Osteocyte (in vitro differentiated cells): ENCODE measurements around the gene CSKMT. TPM values are rescaled to one million over a fixed set of nuclear protein-coding genes. Genes with fewer than 3 reads are reported as not detected.
"Not testable (repeated sequence)": the region's sequence is repeated elsewhere in the genome, so short reads cannot be mapped to it uniquely, and the experiment has no call there.

Experiments
- DNase-seq: peaks from one replicate; pipeline ENCODE4 v3.0.0; 2021; ENCODE audit warnings: mixed read lengths; ENCODE audit not compliant: unreplicated experiment; ENCODE audit errors: extremely low spot score
- H3K27ac Mint-ChIP-seq: one replicate; pipeline ENCODE4 v1.8.0; 2021; ENCODE audit warnings: mild to moderate bottlenecking, mixed read lengths; ENCODE audit not compliant: unreplicated experiment
- H3K27me3 Mint-ChIP-seq: one replicate; pipeline ENCODE4 v1.8.0; 2021; ENCODE audit warnings: mixed read lengths; ENCODE audit not compliant: unreplicated experiment
- H3K36me3 Mint-ChIP-seq: one replicate; pipeline ENCODE4 v1.8.0; 2021; ENCODE audit warnings: mixed read lengths; ENCODE audit not compliant: unreplicated experiment
- H3K4me1 Mint-ChIP-seq: one replicate; pipeline ENCODE4 v1.8.0; 2021; ENCODE audit warnings: mixed read lengths; ENCODE audit not compliant: unreplicated experiment
- H3K4me3 Mint-ChIP-seq: one replicate; pipeline ENCODE4 v1.8.0; 2021; ENCODE audit warnings: mild to moderate bottlenecking, moderate library complexity, mixed read lengths; ENCODE audit not compliant: unreplicated experiment
- H3K9me3 Mint-ChIP-seq: one replicate; pipeline ENCODE4 v1.8.0; 2021; ENCODE audit warnings: mixed read lengths; ENCODE audit not compliant: unreplicated experiment
- CTCF ChIP-seq: fragments of 200-600 bp; sonication (generic); IDR thresholded peaks from 2 replicates; pipeline ENCODE4 v1.5.0; 2021; ENCODE audit warnings: antibody characterized with exemption, mild to moderate bottlenecking, moderate library complexity
- long read RNA-seq: library from polyadenylated mRNA; unstranded; transcript quantifications from one replicate; pipeline ENCODE4 v2.0.0, GENCODE V29; 2021
- total RNA-seq: library from RNA; stranded (reverse); gene quantifications from 2 replicates; pipeline ENCODE4 v1.2.1, GENCODE V29; 2021

The CSKMT gene
- total RNA-seq: 19.4 and 27.3 TPM in 2 replicates
- long read RNA-seq, transcript CSKMT-202 (2 exons, 2,870 nt): major isoform, 11 of 22 reads
- long read RNA-seq, partial matches to known transcripts: 3 of 22 reads
- long read RNA-seq, other reads (novel, unspliced or antisense): 4 of 22 reads

GRCh38 chr11:62665075-62665598, at the start of gene CSKMT, which contains the start of gene C11orf98:
TSS of gene CSKMT (plus strand) at chr11:62665312. CDS start at chr11:62665880, 568 bp downstream.
TSS of gene C11orf98 (minus strand) at chr11:62665210. CDS start at chr11:62665169, 41 bp downstream.
- Mint-ChIP-seq H3K27me3 (no peaks in the 10 kb centered on the region), H3K9me3 (no peaks in the 10 kb centered on the region), H3K27ac (peak within 1 kb of the TSS; percentile 96), H3K36me3 (peaks cover 10% of the 10 kb centered on the region), H3K4me3 (peak within 1 kb of the TSS; percentile 91), H3K4me1 (peaks cover 29% of the 10 kb centered on the region)
- TF ChIP-seq CTCF: no peak
- peak; percentile 98 for DNase-seq

- no peak overlapping the region for H3K4me3 Mint-ChIP-seq
- H3K4me1 Mint-ChIP-seq: peaks cover 17% of the 10 kb centered on the region
- TF ChIP-seq CTCF: no peak
- H3K9me3 Mint-ChIP-seq: no peaks in the 10 kb centered on the region
- H3K27me3 Mint-ChIP-seq: no peaks in the 10 kb centered on the region
- H3K36me3 Mint-ChIP-seq: no peaks in the 10 kb centered on the region
- no peak for DNase-seq
- H3K27ac Mint-ChIP-seq: no peak overlapping the region
Measured at GRCh38 chr11:62615521-62615920, 49.6 kb upstream of the CSKMT start.

GRCh38 chr11:62616957-62617356, 48.2 kb upstream of the CSKMT start:
- not testable (repeated sequence) for H3K27ac Mint-ChIP-seq, H3K4me3 Mint-ChIP-seq, H3K9me3 Mint-ChIP-seq, H3K36me3 Mint-ChIP-seq, DNase-seq, H3K27me3 Mint-ChIP-seq
- H3K4me1 Mint-ChIP-seq: peaks cover 14% of the 10 kb centered on the region

GRCh38 chr11:62621027-62621566, 44.0 kb upstream of the CSKMT start:
- TF ChIP-seq CTCF: no peak
- no peaks in the 10 kb centered on the region for H3K9me3 Mint-ChIP-seq
- peak overlapping the region; percentile 88 for H3K27ac Mint-ChIP-seq
- peaks cover 18% of the 10 kb centered on the region for H3K4me1 Mint-ChIP-seq
- H3K27me3 Mint-ChIP-seq: no peaks in the 10 kb centered on the region
- peaks cover 11% of the 10 kb centered on the region for H3K36me3 Mint-ChIP-seq
- DNase-seq: no peak
- peak overlapping the region; percentile 94 for H3K4me3 Mint-ChIP-seq

GRCh38 chr11:62621567-62622470, 43.3 kb upstream of the CSKMT start, which contains the start of gene B3GAT3:
TSS of gene B3GAT3 (minus strand) at chr11:62621986. CDS start at chr11:62621947, 39 bp downstream.
- Mint-ChIP-seq H3K27me3 (no peaks in the 10 kb centered on the region), H3K36me3 (peaks cover 16% of the 10 kb centered on the region), H3K27ac (peak within 1 kb of the TSS; percentile 99), H3K4me1 (peaks cover 18% of the 10 kb centered on the region), H3K9me3 (no peaks in the 10 kb centered on the region), H3K4me3 (peak within 1 kb of the TSS; percentile 94)
- peak; percentile 99 for DNase-seq
- TF ChIP-seq CTCF: no peak
